Mesothelial cell of epicardium (in vitro differentiated cells): ENCODE measurements around the gene RPL10A. TPM values are rescaled to one million over a fixed set of nuclear protein-coding genes. Genes with fewer than 3 reads are reported as not detected.

Experiments used
- DNase-seq, 2 experiments: peaks; one replicate each; pipeline ENCODE4 v3.0.0; 2021; ENCODE audit warnings: low spot score in 2 of 2; ENCODE audit not compliant: unreplicated experiment in 2 of 2
- H3K27ac Mint-ChIP-seq: 2 replicates; pipeline ENCODE4 v1.8.0; 2021; ENCODE audit warnings: mixed read lengths
- H3K27me3 Mint-ChIP-seq: 2 replicates; pipeline ENCODE4 v1.8.0; 2021; ENCODE audit warnings: low read depth, mixed read lengths
- H3K36me3 Mint-ChIP-seq: 2 replicates; pipeline ENCODE4 v1.8.0; 2021; ENCODE audit warnings: mixed read lengths
- H3K4me1 Mint-ChIP-seq: 2 replicates; pipeline ENCODE4 v1.8.0; 2021; ENCODE audit warnings: mixed read lengths
- H3K4me3 Mint-ChIP-seq: 2 replicates; pipeline ENCODE4 v1.8.0; 2021; ENCODE audit warnings: mild to moderate bottlenecking, moderate library complexity, mixed read lengths
- H3K9me3 Mint-ChIP-seq: 2 replicates; pipeline ENCODE4 v1.8.0; 2021; ENCODE audit warnings: mixed read lengths
- total RNA-seq: library from RNA; stranded (reverse); gene quantifications from 3 replicates; pipeline ENCODE4 v1.2.1, GENCODE V29; 2021
- TF ChIP-seq, protein P1 (sequence below): fragments of 200-600 bp; sonication (generic); IDR thresholded peaks from one replicate; pipeline ENCODE4 v1.5.0; 2021; ENCODE audit warnings: antibody characterized with exemption; ENCODE audit not compliant: unreplicated experiment

RPL10A gene
- total RNA-seq, 1 donor from 2014 or later = 1,840 TPM

DNA sequence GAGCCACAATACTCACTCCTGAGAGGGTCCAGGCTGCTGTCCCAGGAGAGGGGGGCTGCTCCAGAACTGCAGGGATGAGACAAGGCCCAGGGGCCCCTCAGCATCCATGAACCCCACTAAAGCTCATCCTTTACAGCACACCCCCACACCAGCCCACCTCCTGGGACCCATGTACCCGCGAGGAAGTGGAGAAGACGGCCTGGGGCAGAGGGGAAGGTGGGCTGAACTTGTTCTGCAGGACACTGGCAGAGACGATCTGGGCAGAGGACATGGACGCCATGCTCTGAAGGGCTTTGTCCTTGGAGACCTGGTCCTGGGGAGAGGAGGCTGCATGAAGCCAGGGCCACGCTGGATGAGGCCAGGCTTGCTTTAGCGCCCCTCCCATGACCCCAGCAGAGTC is 10.1 kb downstream of the RPL10A start:
- Mint-ChIP-seq H3K27me3 (no peaks in the 10 kb centered on the region), H3K9me3 (no peaks in the 10 kb centered on the region), H3K27ac (no peak overlapping the region), H3K4me1 (peaks cover 16% of the 10 kb centered on the region), H3K36me3 (peaks cover 17% of the 10 kb centered on the region), H3K4me3 (no peak overlapping the region)
- TF ChIP-seq, protein P1, sequence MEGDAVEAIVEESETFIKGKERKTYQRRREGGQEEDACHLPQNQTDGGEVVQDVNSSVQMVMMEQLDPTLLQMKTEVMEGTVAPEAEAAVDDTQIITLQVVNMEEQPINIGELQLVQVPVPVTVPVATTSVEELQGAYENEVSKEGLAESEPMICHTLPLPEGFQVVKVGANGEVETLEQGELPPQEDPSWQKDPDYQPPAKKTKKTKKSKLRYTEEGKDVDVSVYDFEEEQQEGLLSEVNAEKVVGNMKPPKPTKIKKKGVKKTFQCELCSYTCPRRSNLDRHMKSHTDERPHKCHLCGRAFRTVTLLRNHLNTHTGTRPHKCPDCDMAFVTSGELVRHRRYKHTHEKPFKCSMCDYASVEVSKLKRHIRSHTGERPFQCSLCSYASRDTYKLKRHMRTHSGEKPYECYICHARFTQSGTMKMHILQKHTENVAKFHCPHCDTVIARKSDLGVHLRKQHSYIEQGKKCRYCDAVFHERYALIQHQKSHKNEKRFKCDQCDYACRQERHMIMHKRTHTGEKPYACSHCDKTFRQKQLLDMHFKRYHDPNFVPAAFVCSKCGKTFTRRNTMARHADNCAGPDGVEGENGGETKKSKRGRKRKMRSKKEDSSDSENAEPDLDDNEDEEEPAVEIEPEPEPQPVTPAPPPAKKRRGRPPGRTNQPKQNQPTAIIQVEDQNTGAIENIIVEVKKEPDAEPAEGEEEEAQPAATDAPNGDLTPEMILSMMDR = no peak
- no peak for DNase-seq

DNA sequence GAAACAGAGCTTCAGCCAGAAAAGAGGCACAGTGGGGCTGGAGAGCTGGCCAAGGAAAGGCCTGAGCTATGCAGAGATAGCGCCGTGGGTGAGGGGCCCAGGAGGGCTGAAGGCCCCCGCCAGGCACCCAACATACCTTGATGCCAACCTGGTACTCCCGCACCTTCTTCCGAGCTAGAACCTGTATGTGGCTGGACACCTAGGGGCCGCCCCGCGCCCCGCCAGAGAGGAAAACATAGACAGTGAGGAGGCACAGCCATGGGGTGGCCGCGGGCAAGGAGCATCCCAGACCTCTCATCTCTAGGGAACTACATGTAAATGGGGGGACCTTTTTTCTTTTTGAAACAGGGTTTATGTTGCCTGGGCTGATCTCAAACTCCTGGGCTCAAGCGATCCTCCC is 12.0 kb downstream of the RPL10A start:
- Mint-ChIP-seq H3K36me3 (peaks cover 21% of the 10 kb centered on the region), H3K9me3 (no peaks in the 10 kb centered on the region), H3K4me3 (no peak overlapping the region), H3K27me3 (no peaks in the 10 kb centered on the region), H3K27ac (peak overlapping the region; percentile 67), H3K4me1 (peaks cover 23% of the 10 kb centered on the region)
- TF ChIP-seq, protein P1 = no peak
- DNase-seq = no peak

DNA sequence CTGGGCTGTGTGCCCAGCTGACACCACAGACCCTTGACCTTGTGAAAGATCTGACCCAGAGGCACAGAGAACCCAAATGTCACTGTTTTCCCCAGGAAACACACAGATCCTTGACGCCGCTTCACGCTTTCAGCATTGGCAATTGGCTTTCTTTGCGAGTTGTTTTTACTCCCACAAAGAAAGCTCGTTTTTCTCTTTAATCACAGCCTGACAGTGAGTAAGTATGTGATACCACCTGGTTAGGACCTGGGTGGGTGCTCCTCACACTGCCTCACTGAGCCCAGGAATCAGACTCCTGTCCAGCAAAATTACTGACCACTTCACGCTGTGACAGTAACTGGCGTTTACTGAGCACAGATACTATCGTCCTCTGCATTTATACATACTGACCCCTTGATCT is 13.0 kb downstream of the RPL10A start:
- Mint-ChIP-seq H3K4me3 (no peak overlapping the region), H3K4me1 (peaks cover 26% of the 10 kb centered on the region), H3K9me3 (no peaks in the 10 kb centered on the region), H3K27ac (peak overlapping the region; percentile 69), H3K27me3 (no peaks in the 10 kb centered on the region), H3K36me3 (peaks cover 21% of the 10 kb centered on the region)
- no peak for DNase-seq
- TF ChIP-seq, protein P1 = no peak

DNA sequence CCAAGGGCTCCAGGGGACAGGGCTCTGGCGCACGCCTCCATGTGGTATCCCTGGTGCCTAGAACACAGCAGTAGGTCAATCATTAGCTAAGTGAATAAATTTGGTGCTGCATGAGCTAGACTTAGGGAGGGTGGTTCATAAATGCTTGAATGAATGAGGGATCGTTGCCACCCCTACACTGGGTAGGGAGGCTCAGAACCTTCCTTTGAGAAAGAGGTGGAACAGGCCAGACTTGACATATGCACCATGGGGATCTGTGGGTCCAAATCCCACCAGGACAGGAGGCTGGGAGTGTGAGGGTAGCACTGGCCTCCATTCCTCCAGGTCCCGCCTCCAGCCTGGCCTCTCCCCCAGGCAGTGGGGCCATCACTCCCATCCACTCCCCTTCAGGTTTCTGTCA is 14.9 kb downstream of the RPL10A start:
- Mint-ChIP-seq H3K27me3 (no peaks in the 10 kb centered on the region), H3K4me3 (no peak overlapping the region), H3K9me3 (no peaks in the 10 kb centered on the region)

DNA sequence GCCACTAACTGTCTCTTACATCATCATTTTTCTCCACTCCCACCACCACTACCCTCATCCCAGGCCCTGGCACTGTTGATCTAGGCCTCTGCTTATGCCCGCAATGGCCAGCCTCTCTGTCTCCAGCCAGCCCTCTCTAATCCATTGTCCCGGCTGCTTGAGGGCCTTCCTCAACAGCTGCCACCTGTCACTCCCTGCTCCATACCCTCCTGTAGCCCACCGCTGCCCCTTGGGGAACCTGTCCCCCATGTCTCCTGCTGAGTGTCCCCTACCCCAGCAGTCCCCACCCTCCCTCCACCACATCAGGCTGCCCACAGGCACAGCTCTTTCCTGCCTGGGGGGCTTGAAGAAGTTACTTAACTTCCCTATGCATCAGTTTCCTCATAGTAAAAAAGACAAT is 15.3 kb downstream of the RPL10A start:
- TF ChIP-seq, protein P1 = no peak
- Mint-ChIP-seq H3K4me3 (no peak overlapping the region), H3K36me3 (peaks cover 12% of the 10 kb centered on the region), H3K9me3 (no peaks in the 10 kb centered on the region), H3K27ac (peak overlapping the region; percentile 99), H3K4me1 (peaks cover 43% of the 10 kb centered on the region), H3K27me3 (no peaks in the 10 kb centered on the region)
- DNase-seq = no peak

More for the DNA sequence above, 14.9 kb downstream of the RPL10A start:
- no peak for DNase-seq
- TF ChIP-seq, protein P1 = no peak
- peaks cover 16% of the 10 kb centered on the region for H3K36me3 Mint-ChIP-seq
- H3K4me1 Mint-ChIP-seq = peaks cover 39% of the 10 kb centered on the region
- H3K27ac Mint-ChIP-seq = peak overlapping the region; percentile 99
